HG03342 (cell line): ENCODE measurements around the gene CDCP2.

Source experiments
- ATAC-seq: cut with Tn5 transposase; IDR thresholded peaks from one replicate; pipeline ENCODE4 v1.9.1; 2021; ENCODE audit warnings: mild to moderate bottlenecking, moderate library complexity; ENCODE audit not compliant: unreplicated experiment

The CDCP2 gene

DNA sequence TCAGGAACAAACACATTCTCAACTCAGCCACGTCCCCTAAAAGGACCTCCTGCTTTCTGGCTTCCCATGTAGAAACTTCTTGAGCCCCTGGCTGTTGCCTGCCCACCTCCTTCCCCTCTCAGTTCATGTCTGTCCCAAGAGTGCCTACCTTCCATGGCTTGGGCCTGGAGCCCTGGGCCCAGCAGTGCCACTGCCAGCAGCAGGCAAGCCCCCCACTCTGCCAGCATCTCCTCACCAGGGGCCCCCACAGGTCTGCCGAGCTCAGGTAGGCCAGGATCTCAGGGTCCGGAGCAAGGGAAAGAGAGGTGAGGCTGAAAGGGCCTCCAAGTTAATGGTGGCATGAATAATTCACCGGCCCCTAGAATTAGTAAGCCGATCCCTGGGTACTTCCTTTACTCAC, at the start of gene CDCP2:
TSS of gene CDCP2 (minus strand) at position 305 of the 400 bp plus-strand sequence. CDS start at position 227, 78 bp downstream.
- ATAC-seq: no peak

DNA sequence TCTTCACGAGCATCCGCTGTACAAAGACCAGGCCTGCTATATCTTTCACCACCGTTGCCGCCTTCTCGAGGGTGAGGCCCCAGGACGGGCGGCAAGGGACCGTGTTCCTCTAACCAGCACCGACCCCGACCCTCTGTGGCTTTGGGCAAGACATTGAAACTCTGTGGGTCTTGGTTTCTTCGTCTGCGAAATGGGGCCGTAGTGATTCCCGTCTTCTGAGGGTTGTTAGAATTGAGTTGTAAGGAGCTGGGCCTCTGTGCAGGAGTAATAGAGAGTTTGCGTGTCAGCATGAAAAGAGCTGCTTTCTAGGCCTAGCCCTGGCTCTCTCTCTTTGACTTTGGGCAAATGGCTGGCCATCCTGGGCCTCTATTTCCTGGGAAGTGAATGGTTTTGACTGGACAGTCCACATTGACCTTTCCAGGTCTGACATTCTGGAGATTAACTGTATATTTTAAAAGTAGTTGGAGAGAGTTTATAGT, 47.8 kb upstream of the CDCP2 start:
- peak; percentile 20 for ATAC-seq

DNA sequence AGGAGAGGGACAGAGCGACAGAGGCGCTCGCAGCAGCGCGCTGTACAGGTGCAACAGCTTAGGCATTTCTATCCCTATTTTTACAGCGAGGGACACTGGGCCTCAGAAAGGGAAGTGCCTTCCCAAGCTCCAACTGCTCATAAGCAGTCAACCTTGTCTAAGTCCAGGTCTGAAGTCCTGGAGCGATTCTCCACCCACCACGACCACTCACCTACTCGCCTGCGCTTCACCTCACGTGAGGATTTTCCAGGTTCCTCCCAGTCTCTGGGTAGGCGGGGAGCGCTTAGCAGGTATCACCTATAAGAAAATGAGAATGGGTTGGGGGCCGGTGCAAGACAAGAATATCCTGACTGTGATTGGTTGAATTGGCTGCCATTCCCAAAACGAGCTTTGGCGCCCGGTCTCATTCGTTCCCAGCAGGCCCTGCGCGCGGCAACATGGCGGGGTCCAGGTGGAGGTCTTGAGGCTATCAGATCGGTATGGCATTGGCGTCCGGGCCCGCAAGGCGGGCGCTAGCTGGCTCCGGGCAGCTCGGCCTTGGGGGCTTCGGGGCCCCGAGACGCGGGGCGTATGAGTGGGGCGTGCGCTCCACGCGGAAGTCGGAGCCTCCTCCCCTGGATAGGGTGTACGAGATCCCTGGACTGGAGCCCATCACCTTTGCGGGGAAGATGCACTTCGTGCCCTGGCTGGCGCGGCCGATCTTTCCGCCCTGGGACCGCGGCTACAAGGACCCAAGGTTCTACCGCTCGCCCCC, 47.1 kb upstream of the CDCP2 start, which contains the start of the genes CYB5RL and MRPL37:
TSS of gene CYB5RL (minus strand) at position 266 of the 754 bp plus-strand sequence. CDS start 4,414 bp downstream, outside the sequence.
TSS of gene MRPL37 (plus strand) at position 403 of the 754 bp plus-strand sequence. CDS start at position 480, 77 bp downstream.
- peak; percentile 95 for ATAC-seq

DNA sequence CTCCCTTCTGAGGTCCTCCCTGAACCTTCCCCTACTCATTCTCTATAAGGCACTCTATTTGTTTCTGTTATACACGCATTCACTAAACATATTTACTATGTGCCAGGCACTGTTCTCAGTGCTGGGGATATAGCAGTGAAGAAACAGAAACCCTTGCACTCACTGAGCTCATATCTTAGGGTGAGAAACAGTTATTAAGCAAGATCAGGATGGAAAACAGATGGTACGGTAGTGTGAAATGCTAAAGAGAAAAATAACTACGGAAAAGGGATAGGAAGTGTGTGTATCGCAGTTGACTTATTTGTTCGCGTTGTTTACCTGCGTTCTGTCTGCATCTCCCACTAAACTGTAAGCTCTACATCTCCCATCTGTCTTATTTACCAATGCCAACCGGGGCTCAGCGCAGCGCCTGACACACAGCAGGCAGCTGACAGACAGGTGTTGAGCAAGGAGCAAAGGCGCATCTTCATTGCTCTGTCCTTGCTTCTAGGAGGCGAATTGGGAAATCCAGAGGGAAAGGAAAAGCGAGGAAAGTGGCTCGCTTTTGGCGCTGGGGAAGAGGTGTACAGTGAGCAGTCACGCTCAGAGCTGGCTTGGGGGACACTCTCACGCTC, 46.5 kb upstream of the CDCP2 start:
- ATAC-seq: no peak

DNA sequence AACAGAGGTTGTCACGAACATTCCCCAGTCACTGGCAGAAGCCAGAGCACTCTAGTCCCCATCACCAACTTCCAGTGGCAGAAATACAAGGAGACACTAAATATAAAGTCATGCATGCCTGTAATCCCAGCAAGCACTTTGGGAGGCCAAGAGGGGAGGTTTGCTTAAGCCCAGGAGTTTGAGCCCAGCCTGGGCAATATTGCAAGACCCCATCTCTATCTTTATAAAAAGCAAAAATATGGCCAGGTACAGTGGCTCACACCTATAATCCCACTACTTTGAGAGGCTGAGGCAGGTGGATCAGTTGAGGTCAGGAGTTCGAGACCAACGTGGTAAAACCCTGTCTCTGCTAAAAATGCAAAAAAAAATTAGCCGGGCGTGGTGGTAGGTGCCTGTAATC, 40.7 kb upstream of the CDCP2 start:
- no peak for ATAC-seq

DNA sequence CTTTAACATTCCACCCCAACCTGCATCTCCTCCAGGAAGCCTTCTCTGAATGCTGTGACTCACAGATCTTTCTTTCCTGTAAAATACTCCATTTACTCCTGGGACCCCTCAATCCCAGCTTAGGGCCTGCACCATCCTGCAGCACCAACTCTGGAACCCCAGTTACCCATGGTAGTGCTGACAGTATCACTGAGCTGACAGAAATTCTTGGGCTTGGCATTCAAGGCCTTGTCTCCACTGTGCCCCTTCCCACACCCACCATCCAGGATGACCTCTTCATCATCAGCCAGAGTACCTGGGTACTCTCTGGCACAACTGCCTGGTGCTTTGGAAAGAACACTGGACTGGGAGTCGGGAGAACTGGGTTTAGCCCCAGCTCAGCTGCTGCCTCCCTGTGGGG, 38.7 kb upstream of the CDCP2 start:
- no peak for ATAC-seq

DNA sequence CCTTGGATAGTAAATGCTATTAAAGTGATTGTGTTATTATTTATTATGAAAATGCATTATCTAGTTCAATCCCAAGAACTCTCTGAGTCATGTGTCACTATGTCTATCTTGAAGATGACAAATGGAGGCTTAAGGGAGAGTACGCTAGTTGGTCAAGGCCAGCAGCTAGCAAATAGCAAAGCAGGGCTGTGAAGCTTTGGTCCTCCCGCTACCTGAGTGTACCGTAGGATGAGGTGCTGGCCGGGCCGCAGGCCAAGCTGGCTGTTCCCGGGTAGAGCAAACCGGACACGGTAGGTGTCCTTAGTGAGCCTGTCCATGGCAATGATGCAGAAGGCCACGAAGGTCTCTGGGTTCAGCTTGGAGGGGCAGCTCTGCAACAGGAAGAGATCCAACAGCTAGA, 37.7 kb upstream of the CDCP2 start:
- ATAC-seq: no peak

DNA sequence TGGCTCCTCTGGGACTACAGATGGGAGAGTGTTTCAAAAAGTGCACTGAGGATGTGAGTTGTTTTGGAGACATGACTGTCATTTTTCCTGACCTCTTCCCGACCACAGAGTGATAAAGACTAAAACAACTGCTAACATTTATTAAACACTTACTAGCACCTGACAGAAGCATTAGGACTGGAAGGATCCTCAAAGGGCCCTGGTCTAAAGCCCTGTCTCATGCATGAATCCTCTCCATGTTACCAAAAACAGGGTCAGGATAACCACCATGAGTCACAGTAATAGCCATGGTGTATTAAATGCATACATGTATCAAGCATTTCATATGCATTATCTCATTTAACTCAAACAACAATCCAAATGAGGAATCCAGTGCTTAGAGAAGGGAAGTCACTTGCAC, 35.5 kb upstream of the CDCP2 start:
- no peak for ATAC-seq

DNA sequence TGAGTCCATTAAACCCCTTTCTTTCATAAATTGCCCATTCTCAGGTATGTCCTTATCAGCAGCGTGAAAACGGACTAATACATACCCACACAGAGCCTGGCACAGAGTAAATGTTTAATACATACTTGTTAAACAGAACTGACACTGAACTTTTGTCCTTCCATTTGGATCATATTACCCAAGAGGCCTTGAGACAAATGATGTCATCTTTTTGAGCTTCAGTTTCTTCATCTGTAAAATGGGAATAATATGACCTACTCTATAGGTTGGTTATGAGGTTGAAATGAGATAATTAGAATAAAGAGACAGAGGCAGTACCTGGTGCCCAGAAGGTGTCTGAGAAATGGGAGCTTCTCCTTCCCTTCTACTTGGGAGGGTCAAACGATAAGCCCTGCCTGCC, 33.3 kb upstream of the CDCP2 start:
- no peak for ATAC-seq

DNA sequence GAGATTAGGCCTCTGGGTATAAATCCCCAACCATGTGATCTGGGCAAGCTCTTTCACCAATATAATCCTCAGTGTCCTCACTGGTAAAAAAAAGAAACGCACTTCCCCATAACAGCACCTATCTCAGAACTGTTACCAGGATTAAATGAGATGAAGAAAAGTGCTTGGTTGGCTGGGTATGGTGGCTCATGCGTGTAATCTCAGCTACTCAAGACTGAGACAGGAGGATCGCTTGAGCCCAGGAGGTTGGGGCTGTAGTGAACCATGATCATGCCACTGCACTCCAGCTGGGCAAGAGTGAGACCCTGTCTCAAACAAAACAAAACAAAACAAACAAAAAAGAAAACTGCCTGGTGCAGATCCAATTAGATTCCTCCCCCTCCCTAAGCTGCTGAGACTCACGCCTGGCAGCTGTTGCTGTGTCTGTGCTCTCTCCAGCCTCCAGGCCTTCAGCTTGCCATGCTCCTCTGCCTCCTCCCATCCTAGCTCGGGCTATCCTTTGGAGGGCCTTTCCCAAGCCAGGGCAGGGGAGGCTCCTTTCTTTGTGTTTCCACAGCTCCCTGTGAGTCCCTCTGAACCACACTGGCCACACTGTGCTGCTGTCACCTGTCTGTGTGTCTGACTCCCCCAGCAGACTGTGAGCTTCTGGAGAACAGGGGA, 28.0 kb upstream of the CDCP2 start:
- no peak for ATAC-seq

DNA sequence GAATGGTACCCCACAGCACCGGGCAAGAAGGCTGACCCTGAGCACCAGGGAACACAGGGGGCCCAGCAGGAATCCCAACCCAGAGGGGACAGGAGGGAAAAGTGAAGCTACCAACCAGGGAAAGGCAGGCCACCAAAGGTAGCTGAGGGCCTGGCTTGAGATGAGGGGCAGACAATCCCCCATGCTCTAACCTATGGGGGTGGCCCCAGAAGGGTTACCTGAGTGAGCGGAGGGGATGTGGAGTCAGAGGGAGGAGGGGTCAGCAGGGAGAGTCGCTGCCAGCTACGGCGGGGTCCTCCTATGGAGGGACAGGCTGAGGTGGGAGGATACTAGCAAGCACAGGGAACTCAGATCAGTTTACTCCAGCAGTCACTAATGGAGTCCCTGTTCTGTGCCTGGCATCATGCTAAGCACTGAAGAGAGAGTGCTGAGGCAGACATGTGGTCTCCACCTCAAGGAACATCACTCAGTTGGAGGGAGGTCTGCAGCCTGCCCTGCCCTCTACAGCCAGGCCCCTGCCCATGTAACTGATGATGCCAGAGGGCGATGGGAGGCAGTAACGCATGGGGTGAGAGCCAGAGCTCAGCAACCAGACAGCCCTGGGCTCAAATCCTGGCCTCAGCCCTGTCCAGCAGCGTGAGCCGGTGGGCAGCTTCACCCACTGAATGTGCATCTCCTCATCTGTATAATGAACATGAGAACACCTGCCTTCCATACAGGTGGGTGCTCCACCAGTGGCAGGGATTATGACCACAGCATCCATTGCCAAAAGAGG, 25.7 kb upstream of the CDCP2 start:
- no peak for ATAC-seq

DNA sequence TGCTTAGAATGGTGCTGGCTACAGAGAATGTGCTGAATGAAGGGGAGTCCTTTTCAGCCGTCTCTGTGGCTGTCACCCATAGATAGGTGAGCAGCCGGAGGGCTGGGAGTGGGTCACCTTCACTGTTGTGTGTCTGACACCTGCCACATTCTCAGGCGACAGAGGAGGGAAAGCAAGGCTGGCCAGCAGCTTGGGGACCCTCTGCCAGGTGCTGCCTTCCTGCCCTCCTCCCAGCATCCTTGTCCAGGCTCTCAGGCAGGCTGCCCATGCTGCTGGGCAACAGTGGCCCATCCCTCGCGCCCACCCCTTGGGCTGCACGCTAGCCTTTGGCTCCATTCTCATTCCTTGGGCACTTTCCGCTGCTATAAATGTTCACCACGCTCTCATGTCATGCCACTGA, 24.9 kb upstream of the CDCP2 start:
- no peak for ATAC-seq

DNA sequence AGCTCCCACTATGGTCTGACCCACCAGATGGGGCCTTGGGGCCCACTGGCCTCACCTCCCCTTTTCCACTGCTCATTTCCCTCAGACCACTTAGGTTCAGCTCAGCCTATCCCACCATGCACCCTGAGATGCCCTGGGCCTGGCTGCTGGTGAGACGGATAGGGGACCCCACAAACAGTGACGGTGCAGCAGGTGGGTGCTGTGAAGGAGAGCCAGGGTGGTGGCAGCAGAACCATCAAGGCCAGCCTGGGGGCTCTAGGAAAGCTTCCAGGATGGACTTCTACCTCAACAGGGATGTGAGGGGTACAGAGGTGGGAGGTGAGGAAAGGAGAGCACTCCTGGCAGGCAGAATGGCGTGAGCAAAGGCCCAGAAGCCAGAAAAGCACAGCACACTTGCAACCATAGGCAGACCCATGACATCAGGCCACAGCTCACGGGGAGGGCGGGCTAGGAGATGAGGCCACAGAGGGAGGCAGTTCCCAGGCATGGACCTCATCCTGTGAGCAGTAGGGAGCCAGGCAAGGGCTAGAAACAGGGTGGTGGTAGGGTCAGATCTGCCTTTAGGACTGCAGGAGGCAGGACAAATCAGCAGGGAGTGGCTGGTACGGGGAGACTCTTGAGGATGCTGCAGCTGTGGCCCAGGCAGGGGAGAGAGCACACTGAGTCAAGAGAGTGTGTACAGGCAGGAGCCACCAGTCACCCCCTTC, 24.0 kb upstream of the CDCP2 start:
- ATAC-seq: no peak

DNA sequence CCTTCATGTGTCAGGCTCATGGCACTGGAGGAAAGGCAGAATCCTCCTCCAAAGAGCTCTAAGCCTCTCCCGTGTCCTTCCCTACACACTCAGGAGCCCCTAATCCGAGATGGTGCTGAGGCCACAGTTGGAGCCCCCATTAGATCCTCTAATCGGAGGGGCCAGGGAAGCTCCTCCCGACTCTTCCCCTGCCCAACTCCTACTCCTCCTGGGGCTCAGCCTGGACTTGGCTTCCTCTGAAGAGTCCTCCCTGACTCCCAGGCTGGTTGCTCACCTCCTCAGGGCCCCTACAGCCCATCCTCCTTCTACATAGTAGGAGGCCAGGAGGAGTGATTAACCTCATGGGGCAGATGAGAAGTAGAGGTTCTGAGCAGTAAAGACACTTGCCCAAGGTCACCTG, 21.3 kb upstream of the CDCP2 start:
- ATAC-seq: no peak

DNA sequence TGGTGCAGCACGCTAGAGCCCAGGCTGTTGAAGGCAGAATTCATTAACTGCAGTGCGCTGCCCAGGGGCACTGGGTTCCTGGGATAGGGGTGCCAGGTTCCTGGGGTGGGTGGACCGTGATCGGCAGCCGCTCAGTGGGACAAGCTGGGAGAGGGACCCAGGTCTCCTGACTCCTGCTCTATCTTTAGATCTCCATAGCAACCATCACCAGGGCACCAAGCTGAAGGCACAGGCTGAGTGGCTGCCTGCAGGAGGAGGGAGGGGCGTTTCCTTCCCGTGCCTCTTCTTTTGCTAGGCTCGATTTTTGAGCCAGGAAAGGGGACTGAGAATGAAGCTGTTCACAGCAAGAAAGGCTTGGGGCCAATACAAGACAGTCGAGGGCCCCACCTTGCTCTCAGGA, 20.9 kb upstream of the CDCP2 start:
- no peak for ATAC-seq

DNA sequence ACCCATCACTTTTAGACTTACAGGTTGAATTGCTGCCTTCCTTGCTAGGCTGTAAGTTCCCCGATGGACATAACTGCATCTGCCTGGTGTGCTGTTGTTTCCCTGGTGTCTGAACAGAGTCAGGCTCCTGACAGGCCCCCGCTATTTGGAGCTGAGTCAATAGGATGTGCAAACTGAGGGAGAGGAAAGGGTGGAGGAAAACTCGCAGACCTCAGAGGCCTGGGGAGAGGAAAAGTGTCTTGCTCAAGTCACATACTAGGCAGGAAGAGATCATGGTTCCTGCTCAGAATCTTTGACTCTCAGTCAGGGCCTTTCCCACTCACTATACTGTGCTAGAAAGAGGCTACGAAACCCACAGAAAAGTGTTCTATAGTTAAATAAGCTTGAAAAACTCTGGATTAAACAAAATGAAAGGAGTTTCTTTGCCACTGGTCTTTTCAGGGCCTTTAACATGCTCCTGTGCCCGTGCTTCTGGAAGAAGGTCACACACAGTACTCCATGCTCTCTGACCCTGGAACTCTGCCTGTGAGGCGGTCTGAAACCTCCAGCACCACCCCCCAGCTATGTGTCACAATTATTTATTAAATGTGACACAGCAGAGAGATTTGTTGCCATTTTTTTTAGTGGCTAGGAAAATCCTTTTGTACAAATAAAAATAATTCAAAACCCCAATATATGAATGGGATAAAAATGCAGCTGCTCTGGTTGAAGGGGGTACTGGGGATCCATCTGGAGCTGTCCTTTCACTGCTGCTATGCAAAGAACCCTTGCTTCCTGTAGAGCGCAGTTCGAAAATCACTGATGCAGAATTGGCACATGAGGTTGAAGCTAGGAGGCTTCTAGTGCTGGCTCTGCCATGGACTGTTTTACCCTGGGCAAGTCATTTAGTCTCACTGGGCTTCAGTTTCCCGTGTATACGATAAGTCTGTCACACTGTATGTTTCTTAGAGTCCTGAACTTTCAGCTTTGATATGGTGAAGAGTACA, 20.1 kb upstream of the CDCP2 start:
- no peak for ATAC-seq

DNA sequence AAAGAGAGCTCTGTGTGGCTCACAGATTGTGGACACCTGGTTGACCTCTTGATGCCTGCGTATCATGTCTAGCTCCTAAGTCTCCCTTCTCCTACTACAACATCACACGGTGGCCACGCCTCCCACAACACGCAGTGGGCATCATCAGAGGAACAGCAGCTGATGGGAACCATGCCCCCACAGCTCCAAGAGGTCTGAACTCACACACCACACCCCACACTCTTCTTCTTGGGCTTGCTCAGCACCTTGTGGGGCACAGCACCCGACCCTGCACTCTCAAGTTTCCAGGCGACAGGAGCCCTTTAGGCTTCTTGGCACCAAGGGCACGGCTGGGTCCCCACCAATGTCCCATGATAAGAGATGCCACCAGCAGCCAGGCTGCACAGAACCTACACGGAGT, 18.8 kb upstream of the CDCP2 start:
- no peak for ATAC-seq

DNA sequence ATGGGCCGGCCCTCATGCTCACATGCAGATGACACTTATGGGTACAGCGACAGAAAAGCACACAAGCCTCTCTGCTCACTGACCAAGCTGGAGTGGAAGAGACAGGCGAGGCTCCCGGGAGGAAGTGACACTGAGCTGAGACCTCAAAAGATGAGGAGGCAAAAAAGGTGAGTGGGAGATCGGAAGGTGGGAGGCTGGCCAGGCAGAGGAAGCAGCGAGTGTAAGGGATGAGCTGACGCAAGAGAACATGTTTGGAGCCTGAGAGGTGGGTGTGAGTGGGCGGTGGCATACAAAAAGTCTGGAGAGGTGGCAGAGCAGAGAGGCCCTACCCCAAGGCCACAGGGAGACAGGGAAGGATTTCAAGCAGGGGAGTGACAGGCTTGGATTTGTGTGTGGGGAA, 18.2 kb upstream of the CDCP2 start:
- ATAC-seq: no peak

DNA sequence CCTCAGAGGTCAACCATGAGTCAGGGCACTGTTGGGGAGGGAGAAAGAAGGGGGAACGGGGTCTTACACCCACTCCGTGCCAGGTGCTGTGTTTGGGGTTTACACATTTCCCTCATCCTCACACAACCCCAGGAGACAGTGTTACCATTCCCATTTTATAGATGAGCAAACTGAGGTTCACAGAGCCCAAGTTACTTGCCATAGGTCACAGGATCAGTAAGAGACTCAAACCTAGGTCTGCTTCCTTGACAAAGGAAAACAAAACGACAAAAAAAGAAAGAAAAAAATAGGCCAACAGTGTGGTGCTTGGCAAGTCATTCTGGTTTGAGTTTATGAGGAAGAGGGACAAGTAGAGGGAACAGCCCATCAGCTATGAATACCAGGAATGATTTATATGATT, 16.3 kb upstream of the CDCP2 start:
- no peak for ATAC-seq
